HCT116 (cell line): ENCODE measurements around the gene MRPL36.

Experiments used
- ATF3 ChIP-seq: IDR thresholded peaks from 2 replicates; pipeline ENCODE4 v1.6.1; 2012
- CEBPB ChIP-seq: IDR thresholded peaks from 2 replicates; pipeline ENCODE4 v1.6.1; 2012; ENCODE audit warnings: low read depth
- CTCF ChIP-seq, 3 experiments: fragments of 200-600 bp in 1 of 3; sonication (generic) in 1 of 3; IDR thresholded peaks in 2 of 3; conservative IDR thresholded peaks in 1 of 3; 2 replicates each; pipeline ENCODE4 v1.5.1; 2012 to 2017; ENCODE audit warnings: low read depth in 2 of 3, low read length in 2 of 3, antibody characterized with exemption in 1 of 3, borderline replicate concordance in 1 of 3, control low read depth in 1 of 3, mild to moderate bottlenecking in 1 of 3, mixed read lengths in 1 of 3, mixed run types in 1 of 3, moderate library complexity in 1 of 3; ENCODE audit not compliant: insufficient read depth in 1 of 3
- EZH2phosphoT487 ChIP-seq: fragments of 200-600 bp; IDR thresholded peaks from 2 replicates; pipeline ENCODE4 v1.6.1; 2018; ENCODE audit warnings: antibody characterized with exemption, borderline replicate concordance
- JUND ChIP-seq: IDR thresholded peaks from 2 replicates; pipeline ENCODE4 v1.6.1; 2012
- POLR2A ChIP-seq: IDR thresholded peaks from 2 replicates; pipeline ENCODE4 v1.7.0; 2011; ENCODE audit warnings: borderline replicate concordance; ENCODE audit not compliant: insufficient read depth, insufficient read length; ENCODE audit errors: extremely low read depth
- POLR2AphosphoS5 ChIP-seq: IDR thresholded peaks from 2 replicates; pipeline ENCODE4 v1.6.1; 2011; ENCODE audit warnings: mild to moderate bottlenecking, low read depth, low read length, moderate library complexity
- RAD21 ChIP-seq: IDR thresholded peaks from 2 replicates; pipeline ENCODE4 v1.6.1; 2012; ENCODE audit warnings: low read depth, mild to moderate bottlenecking
- ZBTB33 ChIP-seq: IDR thresholded peaks from 2 replicates; pipeline ENCODE4 v1.6.1; 2011; ENCODE audit warnings: mild to moderate bottlenecking, low read length, moderate library complexity; ENCODE audit not compliant: insufficient replicate concordance; ENCODE audit errors: extremely low read depth
- ZNF274 ChIP-seq: fragments of 200-500 bp; sonication (Bioruptor generic); IDR thresholded peaks from 2 replicates; pipeline ENCODE4 v1.6.1; 2014; ENCODE audit warnings: mild to moderate bottlenecking, low read depth, low read length, inconsistent platforms

GRCh38 chr5:1786621-1787471, 12.8 kb downstream of the MRPL36 start:
- no peak for TF ChIP-seq CTCF (IDR thresholded peaks at IDR 0.05 in 2 of 3, conservative IDR thresholded peaks at IDR 0.05 in 1 of 3; ENCODE audit: borderline replicate concordance in 1 of 3, insufficient read depth in 1 of 3, low read depth in 2 of 3, low read length in 2 of 3)
- TF ChIP-seq JUND, result no peak
- no peak for TF ChIP-seq ZNF274
- no peak for TF ChIP-seq ATF3
- TF ChIP-seq ZBTB33, result no peak
- TF ChIP-seq POLR2A, result no peak
- no peak for TF ChIP-seq RAD21
- TF ChIP-seq POLR2AphosphoS5, result no peak
- TF ChIP-seq EZH2phosphoT487, result no peak
- no peak for TF ChIP-seq CEBPB
